GM18499 (cell line): ENCODE data around the gene CAPN10.

Experiments used
- ATAC-seq: cut with Tn5 transposase; IDR thresholded peaks from one replicate; pipeline ENCODE4 v1.9.1; 2021; ENCODE audit warnings: moderate number of reproducible peaks; ENCODE audit not compliant: insufficient read depth, unreplicated experiment

Gene CAPN10

DNA sequence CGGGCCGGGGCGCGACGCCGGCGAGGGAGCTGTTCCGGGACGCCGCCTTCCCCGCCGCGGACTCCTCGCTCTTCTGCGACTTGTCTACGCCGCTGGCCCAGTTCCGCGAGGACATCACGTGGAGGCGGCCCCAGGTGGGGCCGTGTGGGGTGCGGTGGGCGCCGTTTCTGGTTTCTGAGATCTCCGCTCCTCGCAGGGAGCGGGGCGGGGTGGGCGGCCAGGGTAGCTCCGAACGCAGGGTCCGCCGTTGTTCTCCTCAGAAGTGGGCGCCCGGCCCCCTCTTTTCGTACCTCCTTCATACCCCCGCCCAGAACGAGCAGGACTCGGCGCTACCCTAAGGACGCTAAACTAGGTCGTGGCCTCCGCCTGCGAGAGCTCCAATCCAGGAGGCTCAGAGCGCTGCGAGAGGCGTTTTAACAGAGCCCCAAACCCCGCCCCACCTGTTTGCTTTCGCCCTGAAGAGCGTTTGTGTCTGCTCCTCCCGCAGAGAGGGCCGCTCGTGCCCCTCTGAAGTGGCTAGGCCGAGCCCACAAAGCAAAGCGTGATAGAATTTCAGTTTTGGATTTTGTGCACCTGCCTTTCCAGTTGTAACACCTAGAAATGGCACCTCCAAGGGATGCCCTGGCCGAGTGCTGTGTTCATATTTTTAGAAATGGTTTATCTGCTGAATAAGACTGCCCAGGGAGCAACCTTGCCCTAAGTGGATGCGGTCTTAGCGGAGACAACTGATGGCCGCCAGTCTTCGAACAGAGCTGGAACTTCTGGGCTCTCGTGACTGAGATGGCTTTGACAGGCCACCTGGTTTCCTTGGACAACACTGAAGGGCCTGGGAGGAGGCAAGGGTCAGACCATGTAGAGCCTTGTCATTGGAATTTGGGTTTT is 626 bp downstream of the CAPN10 start:
- ATAC-seq: no peak

- ATAC-seq: no peak
Measured at GRCh38 chr2:240588006-240588655, 1.6 kb downstream of the CAPN10 start.

GRCh38 chr2:240588669-240589068 is 2.1 kb downstream of the CAPN10 start:
- no peak for ATAC-seq

- no peak for ATAC-seq
Measured at GRCh38 chr2:240589375-240589774, 2.8 kb downstream of the CAPN10 start.

- ATAC-seq: no peak
Measured at GRCh38 chr2:240589850-240590525, 3.5 kb downstream of the CAPN10 start.

DNA sequence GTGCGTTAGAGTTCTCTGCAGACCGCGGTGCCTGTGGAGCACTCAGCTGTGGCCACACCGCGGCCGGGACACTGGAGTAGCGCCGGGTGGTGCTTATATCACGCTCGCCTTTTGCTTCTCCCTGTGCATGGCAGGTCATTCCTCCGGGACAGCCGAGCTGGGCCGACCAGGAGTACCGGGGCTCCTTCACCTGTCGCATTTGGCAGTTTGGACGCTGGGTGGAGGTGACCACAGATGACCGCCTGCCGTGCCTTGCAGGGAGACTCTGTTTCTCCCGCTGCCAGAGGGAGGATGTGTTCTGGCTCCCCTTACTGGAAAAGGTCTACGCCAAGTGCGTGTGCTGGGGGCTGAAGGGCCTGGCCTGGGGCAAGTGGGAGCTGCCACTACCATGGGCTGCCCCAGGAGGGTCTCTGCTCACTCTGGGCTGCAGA is 4.2 kb downstream of the CAPN10 start:
- no peak for ATAC-seq

DNA sequence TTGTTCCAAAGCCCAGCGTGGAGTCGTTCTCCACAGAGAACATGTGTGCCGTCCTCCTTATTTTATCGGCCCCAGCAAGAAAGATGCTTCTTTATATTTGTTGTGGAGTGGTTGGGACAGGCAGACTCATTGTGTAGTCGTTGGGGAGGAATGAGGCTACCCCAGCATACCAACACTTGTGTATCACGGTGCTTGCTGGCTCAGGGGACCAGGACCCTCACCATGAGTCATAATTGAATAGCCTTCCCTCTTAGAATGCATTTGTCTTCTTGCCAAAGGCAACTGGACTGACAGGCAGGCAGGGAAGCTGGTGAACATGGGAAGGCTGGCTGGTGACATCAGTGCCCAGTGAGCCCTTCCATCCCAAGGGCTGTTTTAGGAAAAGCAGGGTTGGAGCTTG is 4.7 kb downstream of the CAPN10 start:
- ATAC-seq: no peak

DNA sequence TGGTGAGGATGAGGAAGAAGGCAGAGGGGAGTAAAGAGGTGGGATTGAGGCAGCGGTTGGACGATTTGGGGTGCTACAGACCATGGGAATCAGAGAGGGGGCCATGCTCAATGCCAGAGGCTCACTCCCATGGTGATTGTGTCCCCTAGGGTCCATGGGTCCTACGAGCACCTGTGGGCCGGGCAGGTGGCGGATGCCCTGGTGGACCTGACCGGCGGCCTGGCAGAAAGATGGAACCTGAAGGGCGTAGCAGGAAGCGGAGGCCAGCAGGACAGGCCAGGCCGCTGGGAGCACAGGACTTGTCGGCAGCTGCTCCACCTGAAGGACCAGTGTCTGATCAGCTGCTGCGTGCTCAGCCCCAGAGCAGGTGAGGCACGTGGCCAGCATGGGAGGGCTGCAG is 5.2 kb downstream of the CAPN10 start:
- ATAC-seq: no peak

DNA sequence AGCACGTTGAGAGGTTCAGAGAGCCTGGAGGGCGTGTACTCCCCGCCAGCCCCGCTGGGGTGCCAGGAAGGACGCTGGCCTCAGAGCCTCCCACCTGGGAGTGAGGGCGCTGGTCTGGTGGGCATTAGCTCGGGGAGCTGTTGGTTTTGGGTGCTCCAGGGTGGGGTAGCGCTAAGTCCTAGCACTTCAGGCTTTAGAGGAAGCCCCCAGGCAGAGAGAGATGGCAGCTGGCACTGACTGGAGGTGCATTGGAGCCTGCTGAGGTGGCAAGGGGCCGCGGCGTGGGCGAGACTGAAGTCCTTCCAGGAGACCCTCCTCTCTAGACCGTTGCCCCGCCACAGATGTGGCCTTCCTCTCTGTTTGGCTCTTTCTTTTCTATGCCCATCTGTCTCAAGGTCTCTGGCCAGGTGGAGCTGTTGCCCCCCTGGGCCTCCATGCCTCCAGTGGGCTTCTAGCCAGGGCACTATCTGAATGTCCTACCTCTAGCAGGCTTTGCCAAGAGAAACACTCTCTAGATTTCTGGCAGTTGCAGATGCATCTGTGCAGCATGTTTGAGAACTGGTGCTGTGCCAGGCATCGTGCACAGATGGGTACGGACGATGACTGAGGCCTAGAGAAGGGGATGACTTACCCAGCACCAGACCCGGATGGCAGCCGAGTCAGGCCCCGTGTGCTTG is 6.6 kb downstream of the CAPN10 start:
- ATAC-seq: no peak

DNA sequence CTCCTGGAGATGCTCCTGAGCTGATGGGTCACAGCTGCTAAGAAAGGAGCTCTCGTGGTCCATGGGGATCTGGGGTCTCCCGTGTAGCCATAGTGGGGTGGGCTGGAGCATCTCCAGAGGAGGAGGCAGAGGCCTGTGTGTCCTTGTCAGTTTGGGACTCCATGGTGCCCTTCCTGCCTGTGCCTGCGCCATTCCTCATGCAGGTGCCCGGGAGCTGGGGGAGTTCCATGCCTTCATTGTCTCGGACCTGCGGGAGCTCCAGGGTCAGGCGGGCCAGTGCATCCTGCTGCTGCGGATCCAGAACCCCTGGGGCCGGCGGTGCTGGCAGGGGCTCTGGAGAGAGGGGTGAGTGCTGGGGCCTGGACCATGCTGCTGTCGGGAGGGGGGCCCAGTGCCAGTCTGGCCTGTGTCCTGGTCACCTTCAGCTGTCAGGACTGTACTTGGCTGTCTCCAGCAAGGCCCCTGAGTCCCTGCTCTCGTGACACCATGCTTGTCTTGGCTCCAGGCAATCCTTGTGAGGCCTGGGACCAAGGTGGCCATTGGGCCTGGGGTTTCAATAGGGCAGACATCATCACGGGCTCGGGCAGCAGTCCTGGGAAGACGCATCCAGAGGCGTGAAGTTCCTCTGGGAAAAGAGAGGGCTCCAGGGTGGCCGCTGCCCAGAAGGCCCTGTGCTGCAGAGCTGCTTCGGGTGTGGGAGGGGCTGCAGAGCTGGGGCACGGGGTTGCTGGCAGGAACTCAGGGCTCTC is 7.3 kb downstream of the CAPN10 start:
- no peak for ATAC-seq

- no peak for ATAC-seq
Measured at GRCh38 chr2:240594511-240595380, 8.2 kb downstream of the CAPN10 start.

DNA sequence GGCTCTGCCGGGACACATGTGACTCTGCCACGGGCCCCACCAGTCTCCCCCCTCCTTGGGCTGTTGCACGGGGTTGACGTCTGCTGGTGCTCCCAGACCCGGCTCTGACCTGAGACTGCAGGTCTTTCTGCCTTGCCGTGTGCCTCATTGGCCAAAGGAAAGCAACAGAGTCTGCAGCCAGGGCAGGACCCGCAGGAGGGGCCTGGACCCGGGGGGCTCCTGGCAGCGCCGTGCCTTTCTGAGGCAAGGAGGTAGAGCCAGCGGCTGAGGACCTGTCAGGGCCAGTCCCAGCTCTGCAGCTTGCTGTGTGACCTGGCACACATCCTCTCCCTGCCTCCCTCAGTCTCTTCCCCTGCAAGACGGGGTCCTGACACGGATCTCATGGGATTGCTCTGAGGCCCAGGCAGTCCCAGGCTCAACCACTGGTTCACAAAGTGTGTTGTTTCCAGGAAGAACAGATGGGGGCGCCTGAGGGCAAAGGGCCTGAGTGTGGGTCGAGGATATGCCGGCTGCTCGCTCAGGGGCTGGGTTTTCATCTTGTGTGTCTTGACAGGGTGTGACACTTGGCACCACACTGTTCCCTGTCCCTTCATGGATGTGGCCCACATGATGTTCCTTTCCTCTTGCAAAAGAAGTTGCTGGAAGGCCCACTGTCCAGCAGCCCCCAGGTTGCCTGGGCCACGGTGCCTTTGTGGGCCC is 9.0 kb downstream of the CAPN10 start:
- no peak for ATAC-seq

- ATAC-seq: no peak
Measured at GRCh38 chr2:240596080-240596460, 9.5 kb downstream of the CAPN10 start.

- ATAC-seq: no peak
Measured at GRCh38 chr2:240596491-240596931, 10.0 kb downstream of the CAPN10 start.

- ATAC-seq: no peak
Measured at GRCh38 chr2:240597054-240597418, 10.5 kb downstream of the CAPN10 start.

GRCh38 chr2:240597419-240598181 is 11.1 kb downstream of the CAPN10 start:
- no peak for ATAC-seq

- ATAC-seq: no peak
Measured at GRCh38 chr2:240598311-240598911, 11.9 kb downstream of the CAPN10 start.
